ENCODE data around the gene RPL18. TPM values are rescaled to one million over a fixed set of nuclear protein-coding genes. Genes with fewer than 3 reads are reported as not detected.

RPL18 gene
- total and polyA plus RNA-seq, 9 of the 15 experiments (the other 6 are each of a cell fraction or from before 2014, with no cell fraction given), result 312 to 2,635 (median 1,653) TPM

GRCh38 chr19:48637948-48638830 is 19.2 kb upstream of the RPL18 start (continued):
- TF ChIP-seq DLX4 (CRISPR knock-in tag; IDR thresholded peaks at IDR 0.05) (no peak), GMEB1 (CRISPR knock-in tag; IDR thresholded peaks at IDR 0.05) (no peak), SMAD4 (CRISPR knock-in tag; conservative IDR thresholded peaks at IDR 0.05) (no peak), HEY1 (CRISPR knock-in tag; IDR thresholded peaks at IDR 0.05; ENCODE audit: borderline replicate concordance) (no peak), TSHZ1 (CRISPR knock-in tag; IDR thresholded peaks at IDR 0.05) (no peak), EP400 (IDR thresholded peaks at IDR 0.05) (peak; percentile 72), NFE2L1 (tag; IDR thresholded peaks at IDR 0.05; ENCODE audit: borderline replicate concordance, low read depth) (no peak), MBD2 (IDR thresholded peaks at IDR 0.05; ENCODE audit: borderline replicate concordance, low read depth) (peak; percentile 96), BRD4 (IDR thresholded peaks at IDR 0.05) (no peak), TCF15 (CRISPR knock-in tag; IDR thresholded peaks at IDR 0.05) (no peak), ETS1 (conservative IDR thresholded peaks at IDR 0.05; ENCODE audit: control insufficient read depth, low read depth, low read length) (no peak), KDM5B (IDR thresholded peaks at IDR 0.05; ENCODE audit: insufficient replicate concordance, low read depth, low read length) (no peak), GTF3C2 (IDR thresholded peaks at IDR 0.05; ENCODE audit: borderline replicate concordance, extremely low read depth, insufficient read length) (no peak), POLR3A (IDR thresholded peaks at IDR 0.05; ENCODE audit: borderline replicate concordance, extremely low read depth, insufficient read depth, insufficient read length) (no peak)

All from K562 (cell line).